Osteoblast (primary cell): ENCODE data around the gene ZNHIT6. TPM values are rescaled to one million over a fixed set of nuclear protein-coding genes. Genes with fewer than 3 reads are reported as not detected.

Source experiments
- DNase-seq: peaks from one replicate; pipeline ENCODE4 v3.0.0; 2011; ENCODE audit warnings: low spot score, mixed read lengths; ENCODE audit not compliant: insufficient read length; ENCODE audit errors: missing footprints
- H2AFZ ChIP-seq: 2 replicates; pipeline ENCODE4 v1.6.0; 2011; ENCODE audit warnings: mild to moderate bottlenecking, low read length
- H3K27ac ChIP-seq: 2 replicates; pipeline ENCODE4 v1.5.1; 2011; ENCODE audit warnings: mild to moderate bottlenecking, low read depth, low read length, moderate library complexity
- H3K27me3 ChIP-seq: 2 replicates; pipeline ENCODE4 v1.6.0; 2012; ENCODE audit warnings: mild to moderate bottlenecking, control low read depth, inconsistent platforms, low read length, moderate library complexity; ENCODE audit not compliant: insufficient read depth
- H3K36me3 ChIP-seq: 2 replicates; pipeline ENCODE4 v1.5.1; 2011; ENCODE audit warnings: mild to moderate bottlenecking, low read length, control low read depth, moderate library complexity; ENCODE audit not compliant: insufficient read depth
- H3K4me1 ChIP-seq: 2 replicates; pipeline ENCODE4 v1.5.1; 2011; ENCODE audit warnings: mild to moderate bottlenecking, low read length, control low read depth, moderate library complexity; ENCODE audit not compliant: insufficient read depth
- H3K4me2 ChIP-seq: 2 replicates; pipeline ENCODE4 v1.6.0; 2011; ENCODE audit warnings: mild to moderate bottlenecking, low read length; ENCODE audit not compliant: insufficient read depth
- H3K4me3 ChIP-seq: fragments of 200-600 bp; sonication (generic); 3 replicates; pipeline ENCODE4 v1.5.1; 2012; ENCODE audit warnings: mild to moderate bottlenecking, low read length, inconsistent platforms; ENCODE audit not compliant: insufficient read depth
- H3K79me2 ChIP-seq: 2 replicates; pipeline ENCODE4 v1.6.0; 2012; ENCODE audit warnings: mild to moderate bottlenecking, low read length, control low read depth, inconsistent platforms; ENCODE audit not compliant: insufficient read depth
- H3K9me3 ChIP-seq: 2 replicates; pipeline ENCODE4 v1.5.1; 2011; ENCODE audit warnings: low read depth, low read length, control low read depth
- H4K20me1 ChIP-seq: 2 replicates; pipeline ENCODE4 v1.6.0; 2012; ENCODE audit warnings: mild to moderate bottlenecking, low read length, control low read depth; ENCODE audit not compliant: insufficient read depth
- total RNA-seq: library from RNA; depleted of rRNA; stranded (reverse); fragments of >200 nt; gene quantifications from 2 replicates; pipeline ENCODE4 v1.2.3, GENCODE V29; 2012
- TF ChIP-seq, protein P1 (sequence below): IDR thresholded peaks from 2 replicates; pipeline ENCODE4 v1.5.1; 2011; ENCODE audit warnings: mild to moderate bottlenecking, low read depth, low read length, moderate library complexity; ENCODE audit errors: extremely low read depth

ZNHIT6 gene
- total RNA-seq, 1 donor = 13.4 TPM

DNA sequence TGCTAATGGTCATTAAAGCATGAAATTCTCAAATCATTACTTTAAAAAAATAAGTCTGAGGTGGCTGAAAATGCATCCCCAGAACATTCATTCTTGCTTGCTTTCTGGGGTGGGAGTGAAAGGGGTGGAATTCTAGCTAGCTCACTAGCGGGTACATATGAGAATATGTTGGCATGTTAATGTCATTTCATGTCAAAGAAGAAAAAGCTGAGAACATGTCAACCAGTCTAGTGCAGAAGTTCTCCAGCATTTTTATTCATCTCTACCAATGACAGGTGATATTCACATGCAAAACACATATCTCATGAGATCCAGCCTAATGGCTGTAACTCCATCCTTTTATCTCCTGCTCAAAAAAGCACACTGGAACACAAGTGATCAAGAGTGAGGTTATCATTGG is 49.1 kb downstream of the ZNHIT6 start:
- Histone ChIP-seq H2AFZ (no peak overlapping the region), H3K4me3 (no peak overlapping the region), H3K4me1 (peaks cover 8% of the 10 kb centered on the region), H3K79me2 (no peaks in the 10 kb centered on the region), H4K20me1 (no peaks in the 10 kb centered on the region), H3K27ac (no peak overlapping the region), H3K9me3 (no peaks in the 10 kb centered on the region), H3K36me3 (no peaks in the 10 kb centered on the region), H3K27me3 (no peaks in the 10 kb centered on the region), H3K4me2 (no peak overlapping the region)
- TF ChIP-seq, protein P1, sequence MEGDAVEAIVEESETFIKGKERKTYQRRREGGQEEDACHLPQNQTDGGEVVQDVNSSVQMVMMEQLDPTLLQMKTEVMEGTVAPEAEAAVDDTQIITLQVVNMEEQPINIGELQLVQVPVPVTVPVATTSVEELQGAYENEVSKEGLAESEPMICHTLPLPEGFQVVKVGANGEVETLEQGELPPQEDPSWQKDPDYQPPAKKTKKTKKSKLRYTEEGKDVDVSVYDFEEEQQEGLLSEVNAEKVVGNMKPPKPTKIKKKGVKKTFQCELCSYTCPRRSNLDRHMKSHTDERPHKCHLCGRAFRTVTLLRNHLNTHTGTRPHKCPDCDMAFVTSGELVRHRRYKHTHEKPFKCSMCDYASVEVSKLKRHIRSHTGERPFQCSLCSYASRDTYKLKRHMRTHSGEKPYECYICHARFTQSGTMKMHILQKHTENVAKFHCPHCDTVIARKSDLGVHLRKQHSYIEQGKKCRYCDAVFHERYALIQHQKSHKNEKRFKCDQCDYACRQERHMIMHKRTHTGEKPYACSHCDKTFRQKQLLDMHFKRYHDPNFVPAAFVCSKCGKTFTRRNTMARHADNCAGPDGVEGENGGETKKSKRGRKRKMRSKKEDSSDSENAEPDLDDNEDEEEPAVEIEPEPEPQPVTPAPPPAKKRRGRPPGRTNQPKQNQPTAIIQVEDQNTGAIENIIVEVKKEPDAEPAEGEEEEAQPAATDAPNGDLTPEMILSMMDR = no peak
- DNase-seq = no peak

DNA sequence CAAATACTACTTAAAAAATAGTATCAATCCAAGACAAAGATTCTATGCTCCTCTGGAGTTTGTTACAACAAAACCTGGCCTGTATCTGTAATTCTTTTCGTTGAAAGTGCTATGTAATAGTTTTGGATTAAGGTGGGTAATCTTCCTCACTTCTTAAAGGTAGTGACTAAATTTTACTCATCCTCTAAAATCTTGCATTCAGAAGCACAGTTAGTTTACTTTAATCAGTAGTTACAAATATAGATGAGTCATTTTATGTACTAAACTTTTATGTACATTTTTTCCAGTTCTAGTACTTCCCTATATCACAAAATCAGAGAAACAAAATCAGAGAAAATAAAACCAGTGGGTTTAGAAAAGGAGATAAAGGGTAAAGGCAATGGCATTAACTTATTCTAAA is 51.3 kb downstream of the ZNHIT6 start:
- no peak overlapping the region for H2AFZ ChIP-seq
- no peak overlapping the region for H3K27ac ChIP-seq
- DNase-seq = no peak
- H3K36me3 ChIP-seq = peaks cover 15% of the 10 kb centered on the region
- H3K27me3 ChIP-seq = no peaks in the 10 kb centered on the region
- H3K9me3 ChIP-seq = no peaks in the 10 kb centered on the region
- no peaks in the 10 kb centered on the region for H3K79me2 ChIP-seq
- H4K20me1 ChIP-seq = no peaks in the 10 kb centered on the region
- peaks cover 8% of the 10 kb centered on the region for H3K4me1 ChIP-seq
- H3K4me2 ChIP-seq = no peak overlapping the region
- TF ChIP-seq, protein P1 = no peak
- no peak overlapping the region for H3K4me3 ChIP-seq

DNA sequence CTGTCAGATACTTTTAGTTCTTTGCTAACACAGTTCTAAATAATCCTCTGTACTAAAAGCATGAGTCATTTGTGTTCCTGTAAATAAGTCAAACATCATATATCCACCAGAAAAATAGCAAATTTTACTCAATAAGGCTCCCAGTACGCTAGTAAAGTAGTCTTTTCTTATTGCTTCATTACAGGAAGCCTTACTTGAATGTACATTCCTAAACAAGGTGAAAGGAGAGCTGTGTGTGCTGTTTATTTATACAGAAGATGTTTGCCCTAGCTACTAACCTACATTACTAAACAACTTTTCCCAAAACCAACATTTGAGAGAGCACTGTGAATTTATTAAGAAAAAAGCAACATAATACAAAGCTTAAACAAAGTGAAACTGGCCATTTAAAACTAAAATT is 52.0 kb downstream of the ZNHIT6 start:
- Histone ChIP-seq H3K27ac (no peak overlapping the region), H2AFZ (no peak overlapping the region), H3K4me3 (no peak overlapping the region), H3K4me1 (peaks cover 8% of the 10 kb centered on the region), H3K27me3 (no peaks in the 10 kb centered on the region), H4K20me1 (no peaks in the 10 kb centered on the region), H3K79me2 (no peaks in the 10 kb centered on the region), H3K9me3 (no peaks in the 10 kb centered on the region), H3K36me3 (peaks cover 15% of the 10 kb centered on the region), H3K4me2 (no peak overlapping the region)
- no peak for DNase-seq
- TF ChIP-seq, protein P1 = no peak

DNA sequence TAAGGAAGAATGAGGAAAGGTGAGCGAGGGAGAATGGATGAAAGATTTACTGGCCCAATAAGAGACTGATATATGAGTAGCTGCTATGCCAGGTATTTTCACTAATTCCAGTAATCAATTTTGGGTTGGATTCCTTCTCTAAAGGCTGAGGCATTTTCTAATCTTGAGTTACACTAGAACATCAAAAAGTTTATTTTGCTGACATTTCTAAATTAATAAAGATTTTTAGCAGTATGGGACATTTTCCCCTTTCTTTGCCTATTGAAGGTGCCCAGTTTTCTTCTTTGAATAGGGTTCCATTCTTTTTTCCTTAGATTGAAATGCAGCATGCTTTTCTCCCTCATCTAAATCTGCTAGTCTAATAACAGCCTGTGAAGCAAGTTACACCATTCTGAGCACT is 52.9 kb downstream of the ZNHIT6 start:
- H2AFZ ChIP-seq = no peak overlapping the region
- TF ChIP-seq, protein P1 = no peak
- H3K9me3 ChIP-seq = no peaks in the 10 kb centered on the region
- no peak overlapping the region for H3K27ac ChIP-seq
- DNase-seq = no peak
- no peaks in the 10 kb centered on the region for H3K27me3 ChIP-seq
- H3K4me1 ChIP-seq = peaks cover 8% of the 10 kb centered on the region
- H3K36me3 ChIP-seq = peaks cover 15% of the 10 kb centered on the region
- no peak overlapping the region for H3K4me3 ChIP-seq
- no peak overlapping the region for H3K4me2 ChIP-seq
- H4K20me1 ChIP-seq = no peaks in the 10 kb centered on the region
- no peaks in the 10 kb centered on the region for H3K79me2 ChIP-seq
